PFSK-1 (cell line): ENCODE measurements around the gene SLC6A6.

ENCODE experiments used
- SIN3A ChIP-seq: IDR thresholded peaks from 2 replicates; pipeline ENCODE4 v1.6.1; 2012; ENCODE audit warnings: mild to moderate bottlenecking, low read length, moderate library complexity, borderline replicate concordance; ENCODE audit not compliant: insufficient read depth
- TAF1 ChIP-seq: IDR thresholded peaks from 2 replicates; pipeline ENCODE4 v1.6.1; 2012; ENCODE audit warnings: low read length, control low read depth, borderline replicate concordance; ENCODE audit not compliant: insufficient read depth

DNA sequence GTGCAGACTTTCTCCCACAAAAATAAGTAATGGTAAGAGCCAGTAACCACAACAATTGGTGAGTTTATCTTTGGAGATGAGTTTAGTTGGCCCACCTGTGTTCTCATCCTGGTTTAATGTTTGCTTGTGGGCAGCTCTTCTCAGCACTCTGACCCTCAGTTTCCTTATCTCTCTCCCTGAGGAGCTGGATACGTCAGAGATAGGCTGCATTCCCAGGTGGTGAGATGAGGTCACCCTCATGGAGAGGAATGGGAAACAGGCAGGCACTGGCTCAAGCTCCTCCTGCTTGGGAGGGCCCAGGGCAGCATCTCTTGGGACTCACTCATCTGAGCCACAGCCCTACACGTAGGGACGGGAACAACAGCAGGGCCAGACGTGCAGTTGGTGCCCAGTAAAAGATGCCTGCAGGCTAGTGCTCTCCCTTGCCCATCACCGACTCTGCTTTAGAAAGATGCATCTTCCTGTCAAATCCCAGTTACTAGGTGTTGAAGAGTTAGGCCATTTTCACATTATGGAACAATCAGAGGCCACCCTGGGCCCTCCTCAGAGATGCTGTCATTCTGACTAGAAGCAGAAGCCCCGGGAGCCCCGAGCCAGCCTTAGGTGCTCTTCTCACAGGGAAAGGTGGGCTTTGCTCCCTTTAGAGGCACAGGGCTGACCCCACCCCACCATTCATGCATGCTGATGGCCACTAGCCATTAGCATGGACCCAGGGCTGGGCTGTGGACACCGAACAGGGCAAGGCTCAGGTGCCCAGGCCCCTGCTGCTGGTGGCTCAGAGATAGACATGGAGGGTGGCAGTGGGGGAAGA lies 78.0 kb downstream of the SLC6A6 start:
- TF ChIP-seq TAF1 (no peak), SIN3A (no peak)
